Loucy (cell line): Measurements from ENCODE around the gene ZMYND8.

ENCODE experiments used
- H2AFZ ChIP-seq: fragments of 200-600 bp; sonication (generic); 2 replicates; pipeline ENCODE4 v1.6.0; 2016; ENCODE audit warnings: antibody characterized with exemption, mild to moderate bottlenecking, low read length, moderate library complexity
- H3F3A ChIP-seq: fragments of 200-600 bp; 2 replicates; pipeline ENCODE4 v1.6.0; 2016; ENCODE audit warnings: antibody characterized with exemption, low read depth, mild to moderate bottlenecking
- H3K27me3 ChIP-seq: fragments of 200-600 bp; sonication (generic); 2 replicates; pipeline ENCODE4 v1.6.1; 2014; ENCODE audit warnings: low read length, mild to moderate bottlenecking; ENCODE audit not compliant: insufficient read depth, poor library complexity, severe bottlenecking
- H3K36me3 ChIP-seq: fragments of 200-600 bp; sonication (generic); 2 replicates; pipeline ENCODE4 v1.6.1; 2016; ENCODE audit warnings: low read length; ENCODE audit not compliant: insufficient read depth
- H3K4me1 ChIP-seq: fragments of 200-600 bp; sonication (generic); 2 replicates; pipeline ENCODE4 v1.5.1; 2014; ENCODE audit warnings: low read length, mild to moderate bottlenecking; ENCODE audit not compliant: insufficient read depth, poor library complexity, severe bottlenecking
- H3K4me2 ChIP-seq: fragments of 200-600 bp; sonication (generic); 2 replicates; pipeline ENCODE4 v1.6.0; 2014; ENCODE audit warnings: antibody characterized with exemption, low read length, low read depth, mild to moderate bottlenecking; ENCODE audit not compliant: poor library complexity, severe bottlenecking
- H3K4me3 ChIP-seq: fragments of 200-600 bp; sonication (generic); 2 replicates; pipeline ENCODE4 v1.5.1; 2014; ENCODE audit warnings: low read length, mild to moderate bottlenecking, mixed read lengths; ENCODE audit not compliant: poor library complexity, severe bottlenecking
- H3K79me2 ChIP-seq: fragments of 200-600 bp; sonication (generic); 2 replicates; pipeline ENCODE4 v1.6.1; 2014; ENCODE audit warnings: low read length; ENCODE audit not compliant: insufficient read depth
- H3K9ac ChIP-seq: fragments of 200-600 bp; sonication (generic); 2 replicates; pipeline ENCODE4 v1.6.0; 2014; ENCODE audit warnings: mild to moderate bottlenecking, low read depth, low read length, moderate library complexity; ENCODE audit not compliant: poor library complexity, severe bottlenecking
- H3K9me2 ChIP-seq: fragments of 200-600 bp; sonication (generic); replicated peaks from 2 replicates; pipeline ENCODE4 v1.6.1; 2016; ENCODE audit warnings: low read depth, low read length, mixed read lengths
- H3K9me3 ChIP-seq: fragments of 200-600 bp; sonication (generic); 2 replicates; pipeline ENCODE4 v1.6.1; 2014; ENCODE audit warnings: mild to moderate bottlenecking, antibody characterized with exemption, low read length, low read depth; ENCODE audit not compliant: insufficient read depth
- H4K20me1 ChIP-seq: fragments of 200-600 bp; sonication (generic); 2 replicates; pipeline ENCODE4 v1.6.0; 2014; ENCODE audit warnings: antibody characterized with exemption, low read length, mild to moderate bottlenecking; ENCODE audit not compliant: insufficient read depth, poor library complexity, severe bottlenecking
- EZH2phosphoT487 ChIP-seq: fragments of 200-600 bp; IDR thresholded peaks from 2 replicates; pipeline ENCODE4 v1.6.1; 2018; ENCODE audit warnings: antibody characterized with exemption, mild to moderate bottlenecking, moderate library complexity, borderline replicate concordance
- TF ChIP-seq, protein P1 (sequence below): fragments of 200-600 bp; sonication (generic); conservative IDR thresholded peaks from 2 replicates; pipeline ENCODE4 v1.5.1; 2014; ENCODE audit warnings: mild to moderate bottlenecking, antibody characterized with exemption, low read length

The ZMYND8 gene

DNA sequence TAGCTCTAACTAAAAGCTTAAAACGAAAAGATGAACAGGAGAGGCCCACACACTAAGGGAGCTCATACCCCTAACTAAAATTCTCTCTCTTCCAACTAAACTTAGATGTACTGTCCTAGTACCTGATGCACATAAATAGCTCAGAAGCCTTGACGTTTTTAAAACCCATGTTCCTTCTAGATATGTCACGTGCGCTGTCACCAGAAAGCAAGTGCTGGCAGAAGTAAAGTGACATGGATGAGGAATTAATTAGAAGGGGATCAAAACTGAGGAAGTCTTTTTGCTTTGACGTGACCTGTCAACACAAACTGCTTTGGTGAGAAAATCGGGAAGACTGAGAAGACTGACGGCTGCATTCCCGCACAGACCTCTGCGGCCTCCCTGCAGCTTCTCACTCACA is 142.5 kb downstream of the ZMYND8 start:
- Histone ChIP-seq H3K36me3 (peaks cover 91% of the 10 kb centered on the region; the same call in 1 of the 2 replicates), H3K4me2 (no peak overlapping the region), H3K4me3 (no peak overlapping the region), H3K9ac (no peak overlapping the region), H4K20me1 (no peaks in the 10 kb centered on the region), H3F3A (no peaks in the 10 kb centered on the region), H3K9me3 (no peaks in the 10 kb centered on the region), H3K27me3 (no peaks in the 10 kb centered on the region), H2AFZ (no peak overlapping the region), H3K4me1 (no peaks in the 10 kb centered on the region), H3K9me2 (no peaks in the 10 kb centered on the region), H3K79me2 (peaks cover 10% of the 10 kb centered on the region; the same call in 1 of the 2 replicates)
- TF ChIP-seq, protein P1, sequence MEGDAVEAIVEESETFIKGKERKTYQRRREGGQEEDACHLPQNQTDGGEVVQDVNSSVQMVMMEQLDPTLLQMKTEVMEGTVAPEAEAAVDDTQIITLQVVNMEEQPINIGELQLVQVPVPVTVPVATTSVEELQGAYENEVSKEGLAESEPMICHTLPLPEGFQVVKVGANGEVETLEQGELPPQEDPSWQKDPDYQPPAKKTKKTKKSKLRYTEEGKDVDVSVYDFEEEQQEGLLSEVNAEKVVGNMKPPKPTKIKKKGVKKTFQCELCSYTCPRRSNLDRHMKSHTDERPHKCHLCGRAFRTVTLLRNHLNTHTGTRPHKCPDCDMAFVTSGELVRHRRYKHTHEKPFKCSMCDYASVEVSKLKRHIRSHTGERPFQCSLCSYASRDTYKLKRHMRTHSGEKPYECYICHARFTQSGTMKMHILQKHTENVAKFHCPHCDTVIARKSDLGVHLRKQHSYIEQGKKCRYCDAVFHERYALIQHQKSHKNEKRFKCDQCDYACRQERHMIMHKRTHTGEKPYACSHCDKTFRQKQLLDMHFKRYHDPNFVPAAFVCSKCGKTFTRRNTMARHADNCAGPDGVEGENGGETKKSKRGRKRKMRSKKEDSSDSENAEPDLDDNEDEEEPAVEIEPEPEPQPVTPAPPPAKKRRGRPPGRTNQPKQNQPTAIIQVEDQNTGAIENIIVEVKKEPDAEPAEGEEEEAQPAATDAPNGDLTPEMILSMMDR = no peak
- TF ChIP-seq EZH2phosphoT487 = no peak

DNA sequence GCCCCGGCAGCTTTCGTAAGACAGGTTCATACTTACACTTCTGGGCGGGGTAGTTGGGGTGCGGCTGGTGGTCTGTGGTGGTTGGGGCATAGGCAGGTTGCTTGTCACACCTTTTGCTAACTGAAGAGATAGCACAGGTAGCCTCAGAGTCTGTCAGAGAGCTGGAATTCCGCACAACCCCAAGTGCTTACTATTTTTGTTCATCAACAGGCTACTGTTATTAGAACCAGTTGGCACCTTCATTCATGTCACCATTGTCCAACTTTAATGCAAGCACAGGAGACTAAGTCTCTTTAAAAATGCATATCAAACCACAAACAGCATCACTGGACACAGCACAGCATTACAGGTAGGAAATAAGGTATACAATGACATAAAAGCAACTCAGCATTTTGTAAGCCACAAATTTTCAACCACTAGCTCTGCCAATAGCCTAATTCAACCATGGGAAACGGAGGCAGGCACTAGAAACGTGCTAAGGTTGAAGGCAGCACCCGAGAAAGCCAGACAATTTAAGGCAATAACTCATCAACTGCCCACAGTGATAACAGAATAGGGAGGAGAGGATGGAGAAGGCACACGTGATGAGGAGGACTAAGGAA is 143.8 kb downstream of the ZMYND8 start:
- Histone ChIP-seq H3K9me3 (no peaks in the 10 kb centered on the region), H2AFZ (no peak overlapping the region), H3K9me2 (no peaks in the 10 kb centered on the region), H3K36me3 (peaks cover 90% of the 10 kb centered on the region; the same call in 1 of the 2 replicates), H3K9ac (no peak overlapping the region), H3K27me3 (no peaks in the 10 kb centered on the region), H3F3A (no peaks in the 10 kb centered on the region), H3K4me3 (no peak overlapping the region), H3K79me2 (peaks cover 10% of the 10 kb centered on the region; the same call in 1 of the 2 replicates), H4K20me1 (no peaks in the 10 kb centered on the region), H3K4me1 (no peaks in the 10 kb centered on the region), H3K4me2 (no peak overlapping the region)
- TF ChIP-seq EZH2phosphoT487 = no peak
- TF ChIP-seq, protein P1 = no peak

DNA sequence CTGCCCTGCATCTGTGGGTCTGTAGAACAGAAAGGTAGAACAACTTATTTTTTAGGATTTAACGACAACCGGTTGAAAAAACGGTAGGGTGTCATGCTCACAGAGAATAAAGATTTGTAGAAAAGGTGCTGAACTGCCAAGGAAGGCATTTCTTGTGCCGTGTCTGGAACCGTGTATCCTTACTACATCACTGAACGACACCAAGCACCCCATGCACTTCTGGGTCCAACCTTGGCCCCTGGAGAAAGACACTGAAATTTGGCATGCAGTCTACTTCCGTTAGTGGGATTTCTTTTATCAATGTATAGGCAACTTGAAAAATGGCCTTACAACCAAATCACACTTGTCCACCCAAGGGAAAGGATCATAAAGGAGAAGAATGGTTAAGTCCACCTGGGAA is 145.5 kb downstream of the ZMYND8 start:
- H2AFZ ChIP-seq = no peak overlapping the region
- peaks cover 10% of the 10 kb centered on the region; the same call in 1 of the 2 replicates for H3K79me2 ChIP-seq
- TF ChIP-seq EZH2phosphoT487 = no peak
- TF ChIP-seq, protein P1 = no peak
- no peaks in the 10 kb centered on the region for H3K9me2 ChIP-seq
- H3K4me1 ChIP-seq = no peaks in the 10 kb centered on the region
- no peak overlapping the region for H3K4me2 ChIP-seq
- no peaks in the 10 kb centered on the region for H3F3A ChIP-seq
- H4K20me1 ChIP-seq = no peaks in the 10 kb centered on the region
- no peak overlapping the region for H3K4me3 ChIP-seq
- H3K9me3 ChIP-seq = no peaks in the 10 kb centered on the region
- H3K9ac ChIP-seq = no peak overlapping the region
- H3K27me3 ChIP-seq = no peaks in the 10 kb centered on the region
- peaks cover 83% of the 10 kb centered on the region; the same call in 1 of the 2 replicates for H3K36me3 ChIP-seq
